Upper lobe of left lung (tissue), 6 donors: ENCODE results near the gene NTPCR. TPM values are rescaled to one million over a fixed set of nuclear protein-coding genes. Genes with fewer than 3 reads are reported as not detected.

Experiments used
- ATAC-seq, 2 donors: fragments of 200-7000 bp; cut with Tn5 transposase; one replicate each; pipeline ENCODE4 v1.9.1; 2022; ENCODE audit warnings: mild to moderate bottlenecking in 2 of 2, moderate library complexity in 2 of 2; ENCODE audit not compliant: low FRiP score in 2 of 2
- DNase-seq, 2 donors: peaks; one replicate each; pipeline ENCODE4 v3.0.0-alpha.2; 2019 to 2020
- H3K27ac ChIP-seq, 4 donors: fragments of 200-600 bp; sonication (generic); one replicate each; pipeline ENCODE4 v1.5.1; 2016 to 2019
- H3K27me3 ChIP-seq, 4 donors: fragments of 200-600 bp; sonication (generic); one replicate each; pipeline ENCODE4 v1.5.1; 2017 to 2019
- H3K36me3 ChIP-seq, 4 donors: fragments of 200-600 bp; sonication (generic); one replicate each; pipeline ENCODE4 v1.5.1; 2016 to 2019
- H3K4me1 ChIP-seq, 4 donors: fragments of 200-600 bp; sonication (generic); one replicate each; pipeline ENCODE4 v1.5.1; 2018 to 2019
- H3K4me3 ChIP-seq, 4 donors: fragments of 200-600 bp; sonication (generic); one replicate each; pipeline ENCODE4 v1.5.1; 2017 to 2019; ENCODE audit warnings: mild to moderate bottlenecking in 2 of 4, moderate library complexity in 1 of 4
- H3K9me3 ChIP-seq, 4 donors: fragments of 200-600 bp; sonication (generic); one replicate each; pipeline ENCODE4 v1.5.1; 2018 to 2019
- CTCF ChIP-seq, 6 experiments: fragments of 450-650 bp in 4 of 6; fragments of 200-600 bp in 2 of 6; sonication (generic) in 2 of 6; IDR thresholded peaks; one replicate each; pipeline ENCODE4 v1.5.1; 2016 to 2019; ENCODE audit warnings: antibody characterized with exemption in 6 of 6
- EP300 ChIP-seq, 4 donors: sonication (generic); formaldehyde crosslinking; IDR thresholded peaks; one replicate each; pipeline ENCODE4 v1.5.1; 2017; ENCODE audit warnings: antibody characterized with exemption in 4 of 4, control low read depth in 2 of 4
- POLR2A ChIP-seq, 4 donors: fragments of 450-650 bp; IDR thresholded peaks; one replicate each; pipeline ENCODE4 v1.5.1; 2016 to 2017; ENCODE audit warnings: antibody characterized with exemption in 4 of 4, mild to moderate bottlenecking in 2 of 4
- POLR2AphosphoS5 ChIP-seq, 2 donors: sonication (generic); formaldehyde crosslinking; IDR thresholded peaks; one replicate each; pipeline ENCODE4 v1.5.1; 2017; ENCODE audit warnings: antibody characterized with exemption in 2 of 2
- WGBS, 2 donors: methylation state at CpG; one replicate each; pipeline ENCODE4 v1.1.5; 2017 to 2018; 5-methylcytosine and 5-hydroxymethylcytosine counted together
- total RNA-seq, 6 donors: library from RNA; depleted of rRNA in 4 of 6; stranded (reverse); fragments of >200 nt in 4 of 6; gene quantifications; one replicate each; pipeline versions ENCODE4 v1.1.0 to v1.2.1, GENCODE V29; 2016 to 2021
- donor health status: DM: no; HTN: no; CAD: no; lungs with moderate emphysema.
- donor health status: DM: no; HTN: yes; CAD: no; lungs with severe emphysema.

NTPCR gene
- total RNA-seq, 6 donors from 2014 or later = 15.2 to 35.5 (median 21.2) TPM

- no peak for ATAC-seq
- Histone ChIP-seq H3K4me1 (peaks cover 14 to 27% (median 21%) of the 10 kb centered on the region in 4 donors), H3K27me3 (no peaks in the 10 kb centered on the region), H3K27ac (peak overlapping the region in 2 of 4 donors; percentile 31 to 33), H3K36me3 (peaks cover 0 to 22% (median under 1%) of the 10 kb centered on the region in 4 donors), H3K4me3 (no peak overlapping the region), H3K9me3 (no peaks in the 10 kb centered on the region)
- TF ChIP-seq POLR2A (IDR thresholded peaks at IDR 0.05) = no peak
- TF ChIP-seq CTCF (IDR thresholded peaks at IDR 0.05) = no peak
- TF ChIP-seq EP300 (IDR thresholded peaks at IDR 0.05) = no peak
- TF ChIP-seq POLR2AphosphoS5 (IDR thresholded peaks at IDR 0.05) = no peak
- DNase-seq = no peak
- 79 to 87% methylated on average over 6 to 10 of the region's 10 CpGs for WGBS, 2 donors
These were observed 14.9 kb downstream of the NTPCR start for GRCh38 chr1:232965124-232965911.

- no peak for ATAC-seq
- H3K9me3 ChIP-seq = no peaks in the 10 kb centered on the region
- peak overlapping the region in 2 of 4 donors; percentile 31 to 33 for H3K27ac ChIP-seq
- no peak for TF ChIP-seq POLR2A (IDR thresholded peaks at IDR 0.05)
- no peak for TF ChIP-seq POLR2AphosphoS5 (IDR thresholded peaks at IDR 0.05)
- no peak for TF ChIP-seq EP300 (IDR thresholded peaks at IDR 0.05)
- no peak for TF ChIP-seq CTCF (IDR thresholded peaks at IDR 0.05)
- no peak overlapping the region for H3K4me3 ChIP-seq
- 84 to 87% methylated on average over 4 to 6 of the region's 6 CpGs for WGBS, 2 donors
- H3K36me3 ChIP-seq = peaks cover 0 to 26% (median 6%) of the 10 kb centered on the region in 4 donors
- H3K4me1 ChIP-seq = peaks cover 14 to 27% (median 21%) of the 10 kb centered on the region in 4 donors
- no peaks in the 10 kb centered on the region for H3K27me3 ChIP-seq
- no peak for DNase-seq
These were observed 15.5 kb downstream of the NTPCR start for GRCh38 chr1:232965912-232966217.

GRCh38 chr1:232966663-232967062 is 16.3 kb downstream of the NTPCR start:
- peaks cover 14 to 27% (median 21%) of the 10 kb centered on the region in 4 donors for H3K4me1 ChIP-seq
- TF ChIP-seq POLR2AphosphoS5 (IDR thresholded peaks at IDR 0.05) (no peak), POLR2A (IDR thresholded peaks at IDR 0.05) (peak in 1 of 4 donors; percentile 15)
- no peaks in the 10 kb centered on the region for H3K9me3 ChIP-seq
- WGBS, 2 donors = 31 to 35% methylated on average over 4 of the region's 4 CpGs
- peaks cover 0 to 34% (median 12%) of the 10 kb centered on the region in 4 donors for H3K36me3 ChIP-seq
- no peaks in the 10 kb centered on the region for H3K27me3 ChIP-seq
- ATAC-seq (peak; percentile 20 to 83), DNase-seq (peak in 1 of 2 donors; percentile 65)
- no peak overlapping the region for H3K4me3 ChIP-seq
- H3K27ac ChIP-seq = peak overlapping the region in 2 of 4 donors; percentile 31 to 41

GRCh38 chr1:232968391-232968790 is 18.0 kb downstream of the NTPCR start:
- TF ChIP-seq CTCF (IDR thresholded peaks at IDR 0.05) = no peak
- no peak for TF ChIP-seq EP300 (IDR thresholded peaks at IDR 0.05)
- no peak for TF ChIP-seq POLR2AphosphoS5 (IDR thresholded peaks at IDR 0.05)
- TF ChIP-seq POLR2A (IDR thresholded peaks at IDR 0.05) = no peak
- Histone ChIP-seq H3K27me3 (no peaks in the 10 kb centered on the region), H3K4me3 (no peak overlapping the region), H3K9me3 (peaks cover 0 to under 1% (median 0%) of the 10 kb centered on the region in 4 donors), H3K36me3 (peaks cover 0 to 46% (median 17%) of the 10 kb centered on the region in 4 donors), H3K4me1 (peaks cover 3 to 15% (median 10%) of the 10 kb centered on the region in 4 donors), H3K27ac (no peak overlapping the region)
- 95% methylated on average over 5 of the region's 5 CpGs for WGBS, 2 donors
- no peak for DNase-seq
- ATAC-seq = no peak

- H3K27me3 ChIP-seq = no peaks in the 10 kb centered on the region
- peak; percentile 50 to 69 for ATAC-seq
- no peak overlapping the region for H3K27ac ChIP-seq
- DNase-seq = peak in 1 of 2 donors; percentile 72
- no peak overlapping the region for H3K4me3 ChIP-seq
- WGBS, 2 donors = 17 to 34% methylated on average over 3 of the region's 3 CpGs
- H3K9me3 ChIP-seq = peaks cover 0 to 6% (median 1%) of the 10 kb centered on the region in 4 donors
- peaks cover 3 to 12% (median 7%) of the 10 kb centered on the region in 4 donors for H3K4me1 ChIP-seq
- TF ChIP-seq EP300 (IDR thresholded peaks at IDR 0.05) = no peak
- TF ChIP-seq POLR2AphosphoS5 (IDR thresholded peaks at IDR 0.05) = no peak
- no peak for TF ChIP-seq CTCF (IDR thresholded peaks at IDR 0.05)
- no peak for TF ChIP-seq POLR2A (IDR thresholded peaks at IDR 0.05)
- peaks cover 0 to 46% (median 17%) of the 10 kb centered on the region in 4 donors for H3K36me3 ChIP-seq
These were observed 18.6 kb downstream of the NTPCR start for GRCh38 chr1:232968965-232969364.
